C4-2B (cell line): ENCODE measurements around the gene DDX39B.

Experiments used
- H3K27ac ChIP-seq: fragments of 450-650 bp; 2 replicates; pipeline ENCODE4 v1.5.1; 2017
- ZFX ChIP-seq: fragments of 450-650 bp; IDR thresholded peaks from 2 replicates; pipeline ENCODE4 v1.6.1; 2017
- TF ChIP-seq, protein P1 (sequence below): fragments of 450-650 bp; conservative IDR thresholded peaks from 2 replicates; pipeline ENCODE4 v1.5.1; 2017; ENCODE audit warnings: mild to moderate bottlenecking

DDX39B gene

DNA sequence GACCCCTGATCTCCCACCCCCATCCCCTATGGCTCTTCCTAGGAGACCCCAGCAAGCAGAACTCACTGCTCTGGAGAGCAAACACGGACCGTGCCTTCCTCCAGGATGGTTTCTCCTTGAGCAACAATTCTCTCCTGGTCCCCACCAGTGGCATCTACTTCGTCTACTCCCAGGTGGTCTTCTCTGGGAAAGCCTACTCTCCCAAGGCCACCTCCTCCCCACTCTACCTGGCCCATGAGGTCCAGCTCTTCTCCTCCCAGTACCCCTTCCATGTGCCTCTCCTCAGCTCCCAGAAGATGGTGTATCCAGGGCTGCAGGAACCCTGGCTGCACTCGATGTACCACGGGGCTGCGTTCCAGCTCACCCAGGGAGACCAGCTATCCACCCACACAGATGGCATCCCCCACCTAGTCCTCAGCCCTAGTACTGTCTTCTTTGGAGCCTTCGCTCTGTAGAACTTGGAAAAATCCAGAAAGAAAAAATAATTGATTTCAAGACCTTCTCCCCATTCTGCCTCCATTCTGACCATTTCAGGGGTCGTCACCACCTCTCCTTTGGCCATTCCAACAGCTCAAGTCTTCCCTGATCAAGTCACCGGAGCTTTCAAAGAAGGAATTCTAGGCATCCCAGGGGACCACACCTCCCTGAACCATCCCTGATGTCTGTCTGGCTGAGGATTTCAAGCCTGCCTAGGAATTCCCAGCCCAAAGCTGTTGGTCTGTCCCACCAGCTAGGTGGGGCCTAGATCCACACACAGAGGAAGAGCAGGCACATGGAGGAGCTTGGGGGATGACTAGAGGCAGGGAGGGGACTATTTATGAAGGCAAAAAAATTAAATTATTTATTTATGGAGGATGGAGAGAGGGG lies 31.7 kb upstream of the DDX39B start:
- TF ChIP-seq, protein P1, sequence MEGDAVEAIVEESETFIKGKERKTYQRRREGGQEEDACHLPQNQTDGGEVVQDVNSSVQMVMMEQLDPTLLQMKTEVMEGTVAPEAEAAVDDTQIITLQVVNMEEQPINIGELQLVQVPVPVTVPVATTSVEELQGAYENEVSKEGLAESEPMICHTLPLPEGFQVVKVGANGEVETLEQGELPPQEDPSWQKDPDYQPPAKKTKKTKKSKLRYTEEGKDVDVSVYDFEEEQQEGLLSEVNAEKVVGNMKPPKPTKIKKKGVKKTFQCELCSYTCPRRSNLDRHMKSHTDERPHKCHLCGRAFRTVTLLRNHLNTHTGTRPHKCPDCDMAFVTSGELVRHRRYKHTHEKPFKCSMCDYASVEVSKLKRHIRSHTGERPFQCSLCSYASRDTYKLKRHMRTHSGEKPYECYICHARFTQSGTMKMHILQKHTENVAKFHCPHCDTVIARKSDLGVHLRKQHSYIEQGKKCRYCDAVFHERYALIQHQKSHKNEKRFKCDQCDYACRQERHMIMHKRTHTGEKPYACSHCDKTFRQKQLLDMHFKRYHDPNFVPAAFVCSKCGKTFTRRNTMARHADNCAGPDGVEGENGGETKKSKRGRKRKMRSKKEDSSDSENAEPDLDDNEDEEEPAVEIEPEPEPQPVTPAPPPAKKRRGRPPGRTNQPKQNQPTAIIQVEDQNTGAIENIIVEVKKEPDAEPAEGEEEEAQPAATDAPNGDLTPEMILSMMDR, result no peak
- no peak for TF ChIP-seq ZFX
- no peak overlapping the region for H3K27ac ChIP-seq

DNA sequence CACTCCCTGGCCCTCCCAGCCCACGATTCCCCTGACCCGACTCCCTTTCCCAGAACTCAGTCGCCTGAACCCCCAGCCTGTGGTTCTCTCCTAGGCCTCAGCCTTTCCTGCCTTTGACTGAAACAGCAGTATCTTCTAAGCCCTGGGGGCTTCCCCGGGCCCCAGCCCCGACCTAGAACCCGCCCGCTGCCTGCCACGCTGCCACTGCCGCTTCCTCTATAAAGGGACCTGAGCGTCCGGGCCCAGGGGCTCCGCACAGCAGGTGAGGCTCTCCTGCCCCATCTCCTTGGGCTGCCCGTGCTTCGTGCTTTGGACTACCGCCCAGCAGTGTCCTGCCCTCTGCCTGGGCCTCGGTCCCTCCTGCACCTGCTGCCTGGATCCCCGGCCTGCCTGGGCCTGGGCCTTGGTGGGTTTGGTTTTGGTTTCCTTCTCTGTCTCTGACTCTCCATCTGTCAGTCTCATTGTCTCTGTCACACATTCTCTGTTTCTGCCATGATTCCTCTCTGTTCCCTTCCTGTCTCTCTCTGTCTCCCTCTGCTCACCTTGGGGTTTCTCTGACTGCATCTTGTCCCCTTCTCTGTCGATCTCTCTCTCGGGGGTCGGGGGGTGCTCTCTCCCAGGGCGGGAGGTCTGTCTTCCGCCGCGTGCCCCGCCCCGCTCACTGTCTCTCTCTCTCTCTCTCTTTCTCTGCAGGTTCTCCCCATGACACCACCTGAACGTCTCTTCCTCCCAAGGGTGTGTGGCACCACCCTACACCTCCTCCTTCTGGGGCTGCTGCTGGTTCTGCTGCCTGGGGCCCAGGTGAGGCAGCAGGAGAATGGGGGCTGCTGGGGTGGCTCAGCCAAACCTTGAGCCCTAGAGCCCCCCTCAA lies 30.5 kb upstream of the DDX39B start, which contains the start of gene LTA:
LTA (plus strand) TSS at position 249 of the 871 bp plus-strand sequence; CDS start at position 703, 454 bp downstream.
- TF ChIP-seq ZFX, result no peak
- TF ChIP-seq, protein P1, result no peak
- no peak within 1 kb of the TSS for H3K27ac ChIP-seq

DNA sequence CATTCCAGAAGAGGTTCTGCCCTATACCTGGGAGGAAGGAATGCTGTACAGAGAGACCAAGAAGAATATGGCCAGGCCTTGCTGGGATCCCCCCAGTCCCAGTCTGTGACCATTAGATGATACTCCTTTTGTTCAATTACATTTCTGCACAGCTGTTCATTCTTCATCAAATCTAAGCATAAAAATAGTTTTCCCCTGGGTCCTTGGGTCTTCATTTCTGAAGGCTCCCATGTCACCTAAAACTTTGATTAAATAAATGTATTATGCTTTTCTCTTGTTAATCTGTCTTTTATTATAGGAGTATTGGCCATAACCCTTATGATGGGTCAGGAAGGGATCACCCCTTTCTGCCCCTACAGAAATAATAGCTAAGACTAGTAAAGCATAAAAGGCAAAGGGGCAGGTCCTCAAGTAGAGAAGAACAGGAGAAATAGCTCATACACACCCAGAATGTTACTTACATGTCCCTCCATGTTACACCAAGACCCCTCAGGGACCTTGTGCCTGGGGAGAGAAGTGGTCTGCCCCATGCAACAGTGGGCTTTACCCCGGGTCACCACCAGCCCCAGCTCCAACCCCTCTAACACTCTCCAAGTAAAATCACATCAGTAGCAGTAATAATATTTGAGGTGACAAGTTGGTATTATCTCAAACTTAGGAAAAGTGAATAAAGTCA lies 28.2 kb upstream of the DDX39B start:
- TF ChIP-seq, protein P1, result no peak
- TF ChIP-seq ZFX, result no peak
- H3K27ac ChIP-seq, result no peak overlapping the region

DNA sequence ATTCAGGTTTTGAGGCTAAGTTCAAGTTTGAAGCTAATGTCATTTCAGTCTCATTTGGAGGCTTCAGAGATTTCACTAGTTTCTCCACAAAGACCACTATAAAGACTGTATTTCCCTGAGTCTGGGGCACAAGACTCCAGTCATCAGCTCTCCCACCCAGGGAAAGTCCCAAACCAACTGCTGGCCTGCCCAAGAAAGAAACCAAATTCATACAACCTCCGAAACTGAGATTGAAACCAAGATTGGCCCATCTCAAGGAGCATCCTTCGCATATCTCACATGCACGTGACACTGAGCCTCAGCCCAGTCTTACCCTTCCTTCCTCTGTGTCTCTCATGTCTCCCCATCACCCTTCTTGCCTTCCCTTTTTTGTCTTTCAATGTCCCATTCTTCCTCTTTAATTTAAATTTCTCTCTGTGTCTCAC lies 26.7 kb upstream of the DDX39B start:
- no peak overlapping the region for H3K27ac ChIP-seq
- no peak for TF ChIP-seq ZFX
- TF ChIP-seq, protein P1, result no peak

DNA sequence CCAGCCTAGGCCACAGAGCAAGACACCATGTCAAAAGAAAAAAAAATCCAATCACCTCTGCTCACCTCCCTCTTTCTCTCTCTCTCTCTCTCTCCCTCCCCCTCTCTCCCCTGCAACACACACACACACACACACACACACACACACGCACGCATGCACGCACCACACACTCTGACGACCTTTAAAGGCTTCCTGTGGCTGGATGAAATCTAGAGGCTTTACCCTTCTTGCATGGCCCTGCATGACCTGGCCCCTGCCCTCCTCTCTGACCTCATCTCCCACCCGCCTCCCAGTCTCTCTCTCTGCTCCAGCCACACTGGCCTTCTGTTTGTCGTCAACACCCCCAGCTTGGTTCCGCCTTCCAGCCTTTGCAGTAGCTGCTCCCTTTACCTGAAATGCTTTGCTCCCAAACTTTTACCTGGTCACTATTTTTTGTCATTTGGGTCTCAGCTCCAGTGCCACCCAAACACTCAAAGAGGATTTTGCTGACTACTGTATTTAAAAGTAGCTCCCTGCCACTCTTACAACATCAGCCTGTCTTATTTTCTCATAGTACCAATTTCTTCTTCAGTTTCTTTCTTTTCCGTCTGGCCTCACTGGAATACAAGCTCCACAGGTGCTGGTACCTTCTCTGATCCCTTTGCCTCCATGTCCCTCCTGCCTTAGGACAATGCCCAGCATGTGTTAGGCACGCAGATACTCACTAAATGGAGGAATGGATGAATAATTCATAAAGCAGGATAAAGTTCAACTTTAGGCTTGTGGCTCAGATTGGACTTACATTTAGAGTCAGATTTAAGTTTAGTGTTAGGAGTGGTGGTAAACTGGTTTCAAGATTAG lies 25.9 kb upstream of the DDX39B start:
- H3K27ac ChIP-seq, result no peak overlapping the region
- no peak for TF ChIP-seq ZFX
- TF ChIP-seq, protein P1, result no peak

DNA sequence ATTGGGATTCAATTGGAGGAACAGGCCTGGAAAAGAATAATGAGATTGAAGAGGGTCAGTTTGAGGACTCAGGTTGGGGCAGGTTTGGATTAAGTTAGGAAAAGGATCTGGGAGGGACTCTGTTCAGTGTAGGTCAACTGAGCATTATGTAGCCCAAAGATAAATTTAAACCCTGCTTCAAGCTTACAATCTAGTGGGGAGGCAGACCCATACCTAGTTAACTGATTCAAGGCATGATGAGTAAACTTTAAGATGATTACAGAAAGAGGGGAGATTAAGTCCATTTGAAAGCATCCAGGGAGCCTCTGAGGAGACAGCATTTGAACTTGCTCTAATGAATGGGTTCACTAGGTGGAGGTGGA lies 18.9 kb upstream of the DDX39B start:
- TF ChIP-seq, protein P1, result no peak
- TF ChIP-seq ZFX, result no peak
- no peak overlapping the region for H3K27ac ChIP-seq
